PFSK-1 (cell line): ENCODE data around the gene HOXB2.

Source experiments
- POLR2AphosphoS5 ChIP-seq: IDR thresholded peaks from 2 replicates; pipeline ENCODE4 v1.6.1; 2012; ENCODE audit warnings: low read depth, mild to moderate bottlenecking, control low read depth, low read length, moderate library complexity
- SIN3A ChIP-seq: IDR thresholded peaks from 2 replicates; pipeline ENCODE4 v1.6.1; 2012; ENCODE audit warnings: mild to moderate bottlenecking, low read length, moderate library complexity, borderline replicate concordance; ENCODE audit not compliant: insufficient read depth
- TAF1 ChIP-seq: IDR thresholded peaks from 2 replicates; pipeline ENCODE4 v1.6.1; 2012; ENCODE audit warnings: low read length, control low read depth, borderline replicate concordance; ENCODE audit not compliant: insufficient read depth
- TF ChIP-seq, protein P1 (sequence below), 2 experiments: IDR thresholded peaks; 2 replicates each; pipeline versions ENCODE4 v1.6.1 to v1.8.0; 2011 to 2012; ENCODE audit warnings: low read depth in 2 of 2, low read length in 2 of 2, control low read depth in 1 of 2, inconsistent platforms in 1 of 2, mild to moderate bottlenecking in 1 of 2, moderate library complexity in 1 of 2; ENCODE audit not compliant: insufficient read depth in 1 of 2

DNA sequence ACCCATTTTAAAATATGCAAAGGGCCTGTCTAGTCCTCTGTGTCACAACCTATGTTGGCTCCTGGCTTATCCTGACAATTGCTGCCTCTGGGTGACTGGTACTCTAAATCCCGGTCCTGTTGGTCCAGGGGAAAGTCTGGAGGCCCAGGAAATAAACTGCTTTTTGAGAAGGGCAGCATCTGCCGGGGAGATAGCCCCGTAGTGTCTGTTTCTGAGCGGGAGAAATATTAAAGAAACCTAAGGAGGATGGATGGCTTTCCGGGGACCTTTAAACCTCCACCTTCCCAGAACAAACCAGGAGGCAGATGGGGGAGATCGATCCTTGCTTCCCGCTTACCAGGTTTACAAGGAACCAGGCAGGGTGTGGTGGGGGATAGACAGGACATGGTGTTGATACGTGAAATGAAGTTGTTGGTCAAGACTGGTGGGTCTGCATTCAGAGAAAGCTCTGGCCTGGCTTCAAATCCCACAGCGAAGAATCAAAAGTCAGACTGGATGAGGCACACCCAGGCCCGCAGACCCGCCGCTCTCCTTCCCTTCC is 3.8 kb downstream of the HOXB2 start:
- no peak for TF ChIP-seq POLR2AphosphoS5
- TF ChIP-seq, protein P1, sequence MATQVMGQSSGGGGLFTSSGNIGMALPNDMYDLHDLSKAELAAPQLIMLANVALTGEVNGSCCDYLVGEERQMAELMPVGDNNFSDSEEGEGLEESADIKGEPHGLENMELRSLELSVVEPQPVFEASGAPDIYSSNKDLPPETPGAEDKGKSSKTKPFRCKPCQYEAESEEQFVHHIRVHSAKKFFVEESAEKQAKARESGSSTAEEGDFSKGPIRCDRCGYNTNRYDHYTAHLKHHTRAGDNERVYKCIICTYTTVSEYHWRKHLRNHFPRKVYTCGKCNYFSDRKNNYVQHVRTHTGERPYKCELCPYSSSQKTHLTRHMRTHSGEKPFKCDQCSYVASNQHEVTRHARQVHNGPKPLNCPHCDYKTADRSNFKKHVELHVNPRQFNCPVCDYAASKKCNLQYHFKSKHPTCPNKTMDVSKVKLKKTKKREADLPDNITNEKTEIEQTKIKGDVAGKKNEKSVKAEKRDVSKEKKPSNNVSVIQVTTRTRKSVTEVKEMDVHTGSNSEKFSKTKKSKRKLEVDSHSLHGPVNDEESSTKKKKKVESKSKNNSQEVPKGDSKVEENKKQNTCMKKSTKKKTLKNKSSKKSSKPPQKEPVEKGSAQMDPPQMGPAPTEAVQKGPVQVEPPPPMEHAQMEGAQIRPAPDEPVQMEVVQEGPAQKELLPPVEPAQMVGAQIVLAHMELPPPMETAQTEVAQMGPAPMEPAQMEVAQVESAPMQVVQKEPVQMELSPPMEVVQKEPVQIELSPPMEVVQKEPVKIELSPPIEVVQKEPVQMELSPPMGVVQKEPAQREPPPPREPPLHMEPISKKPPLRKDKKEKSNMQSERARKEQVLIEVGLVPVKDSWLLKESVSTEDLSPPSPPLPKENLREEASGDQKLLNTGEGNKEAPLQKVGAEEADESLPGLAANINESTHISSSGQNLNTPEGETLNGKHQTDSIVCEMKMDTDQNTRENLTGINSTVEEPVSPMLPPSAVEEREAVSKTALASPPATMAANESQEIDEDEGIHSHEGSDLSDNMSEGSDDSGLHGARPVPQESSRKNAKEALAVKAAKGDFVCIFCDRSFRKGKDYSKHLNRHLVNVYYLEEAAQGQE (IDR thresholded peaks at IDR 0.05; ENCODE audit: insufficient read depth in 1 of 2, low read depth in 2 of 2, low read length in 2 of 2): no peak
- no peak for TF ChIP-seq SIN3A
- TF ChIP-seq TAF1: no peak
